WTC11 (cell line): ENCODE measurements around the gene ZNF205. TPM values are rescaled to one million over a fixed set of nuclear protein-coding genes. Genes with fewer than 3 reads are reported as not detected.

ENCODE experiments used
- ATAC-seq: fragments of 200-7000 bp; cut with Tn5 transposase; 2 replicates; pipeline ENCODE4 v1.10.0; 2021; ENCODE audit warnings: mild to moderate bottlenecking, moderate library complexity
- CTCF ChIA-PET: fragments of 300-600 bp; sonication (Branson Sonifier 250); formaldehyde crosslinking; loops from one replicate; lab custom pipeline; 2021; ENCODE audit warnings: antibody characterized with exemption; lab: Charles Lee
- POLR2A ChIA-PET: fragments of 350-600 bp; sonication (Branson Sonifier 250); formaldehyde crosslinking; loops from one replicate; lab custom pipeline; 2021; ENCODE audit warnings: antibody characterized with exemption; lab: Charles Lee
- DNase-seq: peaks from one replicate; pipeline ENCODE4 v3.0.0; 2021; ENCODE audit warnings: low spot score
- H3K27ac Mint-ChIP-seq: 2 replicates; pipeline ENCODE4 v1.8.0; 2021; ENCODE audit warnings: mixed read lengths
- H3K27me3 Mint-ChIP-seq: 2 replicates; pipeline ENCODE4 v1.8.0; 2021; ENCODE audit warnings: low read depth, mild to moderate bottlenecking, moderate library complexity, mixed read lengths
- H3K36me3 Mint-ChIP-seq: 2 replicates; pipeline ENCODE4 v1.8.0; 2021; ENCODE audit warnings: mixed read lengths
- H3K4me1 Mint-ChIP-seq: 2 replicates; pipeline ENCODE4 v1.8.0; 2022; ENCODE audit warnings: mixed read lengths
- H3K4me3 Mint-ChIP-seq: 2 replicates; pipeline ENCODE4 v1.8.0; 2021; ENCODE audit warnings: mild to moderate bottlenecking, moderate library complexity, mixed read lengths
- H3K9me3 Mint-ChIP-seq: 2 replicates; pipeline ENCODE4 v1.8.0; 2021; ENCODE audit warnings: mixed read lengths
- ATF2 ChIP-seq: sonication (generic); formaldehyde crosslinking; IDR thresholded peaks from 2 replicates; pipeline ENCODE4 v1.8.1; 2022; ENCODE audit warnings: low read depth, missing genetic modification reagents, borderline replicate concordance
- ATF3 ChIP-seq: sonication (generic); formaldehyde crosslinking; conservative IDR thresholded peaks from 2 replicates; pipeline ENCODE4 v1.8.1; 2022; ENCODE audit warnings: mild to moderate bottlenecking, missing genetic modification reagents
- E2F4 ChIP-seq: sonication (generic); formaldehyde crosslinking; IDR thresholded peaks from 2 replicates; pipeline ENCODE4 v1.8.1; 2022; ENCODE audit warnings: low read depth, mild to moderate bottlenecking, moderate library complexity, missing genetic modification reagents, borderline replicate concordance
- ERG ChIP-seq: fragments of 250-450 bp; sonication (Bioruptor Pico); IDR thresholded peaks from 2 replicates; pipeline ENCODE4 v1.8.0; 2021; ENCODE audit warnings: mild to moderate bottlenecking
- ETV6 ChIP-seq: sonication (generic); formaldehyde crosslinking; IDR thresholded peaks from 2 replicates; pipeline ENCODE4 v1.8.1; 2022; ENCODE audit warnings: mild to moderate bottlenecking, missing genetic modification reagents
- GRHL2 ChIP-seq: fragments of 250-450 bp; sonication (Bioruptor Pico); IDR thresholded peaks from 2 replicates; pipeline ENCODE4 v1.8.0; 2022; ENCODE audit warnings: mild to moderate bottlenecking, moderate library complexity; ENCODE audit not compliant: insufficient replicate concordance, severe bottlenecking
- KAT7 ChIP-seq: sonication (generic); formaldehyde crosslinking; IDR thresholded peaks from 2 replicates; pipeline ENCODE4 v1.8.1; 2023; ENCODE audit warnings: missing genetic modification reagents, mild to moderate bottlenecking, borderline replicate concordance
- MLX ChIP-seq: sonication (generic); formaldehyde crosslinking; IDR thresholded peaks from 2 replicates; pipeline ENCODE4 v1.8.1; 2023; ENCODE audit warnings: mild to moderate bottlenecking, missing genetic modification reagents, moderate library complexity
- NFE2L1 ChIP-seq: sonication (generic); formaldehyde crosslinking; IDR thresholded peaks from 2 replicates; pipeline ENCODE4 v1.8.1; 2023; ENCODE audit warnings: missing genetic modification reagents
- NFYB ChIP-seq: sonication (generic); formaldehyde crosslinking; conservative IDR thresholded peaks from 2 replicates; pipeline ENCODE4 v1.8.0; 2022; ENCODE audit warnings: low read depth, missing genetic modification reagents
- SMAD4 ChIP-seq: sonication (generic); formaldehyde crosslinking; IDR thresholded peaks from 2 replicates; pipeline ENCODE4 v1.8.0; 2022; ENCODE audit warnings: mild to moderate bottlenecking, missing genetic modification reagents
- ZNF281 ChIP-seq: sonication (generic); formaldehyde crosslinking; IDR thresholded peaks from 2 replicates; pipeline ENCODE4 v1.8.0; 2023; ENCODE audit warnings: mild to moderate bottlenecking, missing genetic modification reagents
- ZNF416 ChIP-seq: fragments of 250-450 bp; sonication (Bioruptor Pico); IDR thresholded peaks from 2 replicates; pipeline ENCODE4 v1.9.0; 2021; ENCODE audit warnings: mild to moderate bottlenecking, inconsistent platforms
- total RNA-seq: library from RNA; stranded (reverse); gene quantifications from 3 replicates; pipeline ENCODE4 v1.2.3, GENCODE V29; 2021
- TF ChIP-seq, protein P1 (sequence below): sonication (generic); formaldehyde crosslinking; IDR thresholded peaks from 2 replicates; pipeline ENCODE4 v1.8.0; 2022; ENCODE audit warnings: missing genetic modification reagents
- TF ChIP-seq, protein P2 (sequence below): sonication (generic); formaldehyde crosslinking; conservative IDR thresholded peaks from 2 replicates; pipeline ENCODE4 v1.8.1; 2023; ENCODE audit warnings: mild to moderate bottlenecking, low read depth, missing genetic modification reagents, moderate library complexity
- TF ChIP-seq, protein P3 (sequence below): sonication (generic); formaldehyde crosslinking; IDR thresholded peaks from 2 replicates; pipeline ENCODE4 v1.8.1; 2023; ENCODE audit warnings: mild to moderate bottlenecking, missing genetic modification reagents, moderate library complexity

ZNF205 gene
- total RNA-seq, 1 experiment from 2014 or later: 22.7 TPM

DNA sequence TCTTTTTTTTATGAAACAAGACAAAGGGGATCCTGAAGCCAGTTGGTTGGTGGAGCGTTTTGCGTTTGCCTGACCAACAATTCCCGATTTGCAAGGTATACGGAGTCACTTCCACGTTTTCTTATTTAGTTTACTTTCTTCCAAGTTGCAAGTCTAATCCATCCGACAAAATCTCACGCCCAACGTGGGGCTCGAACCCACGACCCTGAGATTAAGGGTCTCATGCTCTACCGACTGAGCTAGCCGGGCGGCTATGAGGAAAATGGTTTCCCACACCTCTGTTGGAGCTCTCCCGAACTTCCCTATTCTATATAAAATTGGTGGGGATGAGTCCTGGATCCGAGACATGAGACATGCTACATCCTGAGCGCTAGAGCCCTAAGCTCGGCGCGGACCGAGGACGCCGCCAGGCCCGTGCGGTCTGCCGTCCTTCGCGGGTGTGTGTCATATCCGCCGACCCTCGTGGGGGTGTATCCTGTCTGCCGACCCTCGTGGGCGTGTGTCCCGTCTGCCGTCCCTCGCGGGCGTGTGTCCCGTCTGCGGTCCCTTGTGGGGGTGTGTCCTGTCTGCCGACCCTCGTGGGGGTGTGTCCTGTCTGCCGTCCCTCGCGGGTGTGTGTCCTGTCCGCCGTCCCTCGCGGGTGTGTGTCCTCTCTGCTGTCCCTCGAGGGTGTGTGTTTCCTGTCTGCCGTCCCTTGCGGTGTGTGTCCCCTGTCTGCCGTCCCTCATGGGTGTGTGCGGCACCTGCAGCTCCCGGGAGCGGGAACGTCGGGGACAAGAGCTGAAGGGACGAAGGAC, 45.0 kb downstream of the ZNF205 start (continued):
- TF ChIP-seq, protein P1, sequence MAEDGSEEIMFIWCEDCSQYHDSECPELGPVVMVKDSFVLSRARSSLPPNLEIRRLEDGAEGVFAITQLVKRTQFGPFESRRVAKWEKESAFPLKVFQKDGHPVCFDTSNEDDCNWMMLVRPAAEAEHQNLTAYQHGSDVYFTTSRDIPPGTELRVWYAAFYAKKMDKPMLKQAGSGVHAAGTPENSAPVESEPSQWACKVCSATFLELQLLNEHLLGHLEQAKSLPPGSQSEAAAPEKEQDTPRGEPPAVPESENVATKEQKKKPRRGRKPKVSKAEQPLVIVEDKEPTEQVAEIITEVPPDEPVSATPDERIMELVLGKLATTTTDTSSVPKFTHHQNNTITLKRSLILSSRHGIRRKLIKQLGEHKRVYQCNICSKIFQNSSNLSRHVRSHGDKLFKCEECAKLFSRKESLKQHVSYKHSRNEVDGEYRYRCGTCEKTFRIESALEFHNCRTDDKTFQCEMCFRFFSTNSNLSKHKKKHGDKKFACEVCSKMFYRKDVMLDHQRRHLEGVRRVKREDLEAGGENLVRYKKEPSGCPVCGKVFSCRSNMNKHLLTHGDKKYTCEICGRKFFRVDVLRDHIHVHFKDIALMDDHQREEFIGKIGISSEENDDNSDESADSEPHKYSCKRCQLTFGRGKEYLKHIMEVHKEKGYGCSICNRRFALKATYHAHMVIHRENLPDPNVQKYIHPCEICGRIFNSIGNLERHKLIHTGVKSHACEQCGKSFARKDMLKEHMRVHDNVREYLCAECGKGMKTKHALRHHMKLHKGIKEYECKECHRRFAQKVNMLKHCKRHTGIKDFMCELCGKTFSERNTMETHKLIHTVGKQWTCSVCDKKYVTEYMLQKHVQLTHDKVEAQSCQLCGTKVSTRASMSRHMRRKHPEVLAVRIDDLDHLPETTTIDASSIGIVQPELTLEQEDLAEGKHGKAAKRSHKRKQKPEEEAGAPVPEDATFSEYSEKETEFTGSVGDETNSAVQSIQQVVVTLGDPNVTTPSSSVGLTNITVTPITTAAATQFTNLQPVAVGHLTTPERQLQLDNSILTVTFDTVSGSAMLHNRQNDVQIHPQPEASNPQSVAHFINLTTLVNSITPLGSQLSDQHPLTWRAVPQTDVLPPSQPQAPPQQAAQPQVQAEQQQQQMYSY (CRISPR knock-in tag): 0 out of 2 replicates have a peak, but pooled peaks have one; percentile 28
- TF ChIP-seq ETV6 (CRISPR knock-in tag) (peak; percentile 66; the same call in 1 of the 2 replicates), MLX (CRISPR knock-in tag) (no peak), GRHL2 (CRISPR knock-in tag) (no peak)

GRCh38 chr16:3158026-3158509, 45.7 kb downstream of the ZNF205 start:
- CTCF ChIA-PET: interaction anchor here (0.5 to 6.2 kb wide), 13 partner anchors 7 to 602 kb away, joined by 3 to 95 read pairs (median 5); partner anchors contain the start of gene ZNF213
- POLR2A ChIA-PET: interaction anchor here (0.5 to 3.4 kb wide), 10 partner anchors 8 to 254 kb away, joined by 3 to 41 read pairs (median 4); partner anchors contain the start of genes ZNF213 and ZSCAN10
- Mint-ChIP-seq H3K9me3 (no peaks in the 10 kb centered on the region), H3K4me1 (peaks cover 6% of the 10 kb centered on the region), H3K27me3 (peaks cover 32% of the 10 kb centered on the region), H3K36me3 (no peaks in the 10 kb centered on the region), H3K4me3 (peak overlapping the region; percentile 91), H3K27ac (peak overlapping the region; percentile 80)
- peak; percentile 2 for ATAC-seq
- no peak for DNase-seq
- TF ChIP-seq, protein P2, sequence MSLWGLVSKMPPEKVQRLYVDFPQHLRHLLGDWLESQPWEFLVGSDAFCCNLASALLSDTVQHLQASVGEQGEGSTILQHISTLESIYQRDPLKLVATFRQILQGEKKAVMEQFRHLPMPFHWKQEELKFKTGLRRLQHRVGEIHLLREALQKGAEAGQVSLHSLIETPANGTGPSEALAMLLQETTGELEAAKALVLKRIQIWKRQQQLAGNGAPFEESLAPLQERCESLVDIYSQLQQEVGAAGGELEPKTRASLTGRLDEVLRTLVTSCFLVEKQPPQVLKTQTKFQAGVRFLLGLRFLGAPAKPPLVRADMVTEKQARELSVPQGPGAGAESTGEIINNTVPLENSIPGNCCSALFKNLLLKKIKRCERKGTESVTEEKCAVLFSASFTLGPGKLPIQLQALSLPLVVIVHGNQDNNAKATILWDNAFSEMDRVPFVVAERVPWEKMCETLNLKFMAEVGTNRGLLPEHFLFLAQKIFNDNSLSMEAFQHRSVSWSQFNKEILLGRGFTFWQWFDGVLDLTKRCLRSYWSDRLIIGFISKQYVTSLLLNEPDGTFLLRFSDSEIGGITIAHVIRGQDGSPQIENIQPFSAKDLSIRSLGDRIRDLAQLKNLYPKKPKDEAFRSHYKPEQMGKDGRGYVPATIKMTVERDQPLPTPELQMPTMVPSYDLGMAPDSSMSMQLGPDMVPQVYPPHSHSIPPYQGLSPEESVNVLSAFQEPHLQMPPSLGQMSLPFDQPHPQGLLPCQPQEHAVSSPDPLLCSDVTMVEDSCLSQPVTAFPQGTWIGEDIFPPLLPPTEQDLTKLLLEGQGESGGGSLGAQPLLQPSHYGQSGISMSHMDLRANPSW (CRISPR knock-in tag): no peak
- no peak for TF ChIP-seq KAT7
- TF ChIP-seq SMAD4 (CRISPR knock-in tag): no peak
- no peak for TF ChIP-seq ZNF281 (CRISPR knock-in tag)
- no peak for TF ChIP-seq ZNF416 (CRISPR knock-in tag)
- TF ChIP-seq ERG (CRISPR knock-in tag): no peak
- TF ChIP-seq NFYB (CRISPR knock-in tag): no peak
- TF ChIP-seq ATF2 (CRISPR knock-in tag): no peak
- no peak for TF ChIP-seq E2F4 (CRISPR knock-in tag)
- TF ChIP-seq, protein P3, sequence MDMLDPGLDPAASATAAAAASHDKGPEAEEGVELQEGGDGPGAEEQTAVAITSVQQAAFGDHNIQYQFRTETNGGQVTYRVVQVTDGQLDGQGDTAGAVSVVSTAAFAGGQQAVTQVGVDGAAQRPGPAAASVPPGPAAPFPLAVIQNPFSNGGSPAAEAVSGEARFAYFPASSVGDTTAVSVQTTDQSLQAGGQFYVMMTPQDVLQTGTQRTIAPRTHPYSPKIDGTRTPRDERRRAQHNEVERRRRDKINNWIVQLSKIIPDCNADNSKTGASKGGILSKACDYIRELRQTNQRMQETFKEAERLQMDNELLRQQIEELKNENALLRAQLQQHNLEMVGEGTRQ: no peak
- no peak for TF ChIP-seq ATF3 (CRISPR knock-in tag)
- TF ChIP-seq MLX (CRISPR knock-in tag): no peak
- TF ChIP-seq NFE2L1: no peak
